CD4-positive, alpha-beta T cell (primary cell): ENCODE measurements around the gene IFT43. TPM values are rescaled to one million over a fixed set of nuclear protein-coding genes. Genes with fewer than 3 reads are reported as not detected.

ENCODE experiments used
- ATAC-seq: fragments of 200-7000 bp; cut with Tn5 transposase; one replicate; pipeline ENCODE4 v1.10.0; 2022; ENCODE audit warnings: mild to moderate bottlenecking; ENCODE audit not compliant: poor library complexity
- CTCF ChIA-PET: fragments of 350-600 bp; sonication (Branson Sonifier 250); formaldehyde crosslinking; loops from one replicate; lab custom pipeline; 2021; ENCODE audit warnings: antibody characterized with exemption, inconsistent platforms; lab: Charles Lee
- POLR2A ChIA-PET: fragments of 350-600 bp; sonication (Branson Sonifier 250); formaldehyde crosslinking; loops from one replicate; lab custom pipeline; 2021; ENCODE audit warnings: antibody characterized with exemption, inconsistent platforms; lab: Charles Lee
- DNase-seq, 14 experiments: peaks; one replicate each; pipeline ENCODE4 v3.0.0-alpha.2; 2013 to 2020; ENCODE audit warnings: mixed read lengths in 2 of 14
- H3K27ac ChIP-seq, 2 donors: one replicate each; pipeline versions ENCODE4 v1.5.1 to v1.7.0; 2013; ENCODE audit warnings: low read length in 2 of 2, low read depth in 1 of 2, mild to moderate bottlenecking in 1 of 2
- H3K27me3 ChIP-seq, 2 experiments: 1 replicate in 1 of 2; 2 replicates in 1 of 2; pipeline versions ENCODE4 v1.6.1 to v1.7.0; 2013; ENCODE audit warnings: low read length in 2 of 2, control low read depth in 1 of 2, mild to moderate bottlenecking in 1 of 2, moderate library complexity in 1 of 2; ENCODE audit not compliant: insufficient read depth in 2 of 2, control insufficient read depth in 1 of 2
- H3K36me3 ChIP-seq: one replicate; pipeline ENCODE4 v1.6.1; 2013; ENCODE audit warnings: low read length, control low read depth; ENCODE audit not compliant: insufficient read depth
- H3K4me1 ChIP-seq: one replicate; pipeline ENCODE4 v1.6.1; 2013; ENCODE audit warnings: low read length, control low read depth; ENCODE audit not compliant: insufficient read depth
- H3K4me3 ChIP-seq: one replicate; pipeline ENCODE4 v1.5.1; 2013; ENCODE audit warnings: mild to moderate bottlenecking, low read length, moderate library complexity
- H3K9me3 ChIP-seq, 2 experiments: 1 replicate in 1 of 2; 2 replicates in 1 of 2; pipeline versions ENCODE4 v1.6.1 to v1.7.0; 2013; ENCODE audit warnings: low read length in 2 of 2, mild to moderate bottlenecking in 2 of 2, control low read depth in 1 of 2, moderate library complexity in 1 of 2; ENCODE audit not compliant: control insufficient read depth in 1 of 2, insufficient read depth in 1 of 2
- H3K27ac Mint-ChIP-seq: one replicate; pipeline ENCODE4 v1.8.0; 2020; ENCODE audit warnings: mixed read lengths
- H3K27me3 Mint-ChIP-seq: one replicate; pipeline ENCODE4 v1.8.0; 2021; ENCODE audit warnings: mixed read lengths
- H3K36me3 Mint-ChIP-seq: one replicate; pipeline ENCODE4 v1.8.0; 2021; ENCODE audit warnings: low read depth, mixed read lengths
- H3K4me1 Mint-ChIP-seq: one replicate; pipeline ENCODE4 v1.8.0; 2021; ENCODE audit warnings: low read depth, mixed read lengths
- H3K4me3 Mint-ChIP-seq: one replicate; pipeline ENCODE4 v1.8.0; 2020; ENCODE audit warnings: mild to moderate bottlenecking, mixed read lengths
- H3K9me3 Mint-ChIP-seq: one replicate; pipeline ENCODE4 v1.8.0; 2020; ENCODE audit warnings: mixed read lengths
- intact Hi-C, 2 experiments: fragments of 100-400 bp; cut with DNase I in 1 of 2; cut with micrococcal nuclease in 1 of 2; formaldehyde crosslinking; loops; one replicate each; pipeline versions ENCODE4 v1.15.1 to v1.9.0; 2023 to 2025; cut with DNase I, micrococcal nuclease
- total RNA-seq, 174 experiments: library from RNA in 2 of 174; stranded (reverse) in 2 of 174; gene quantifications; one replicate each; pipeline ENCODE4 v1.2.3 and lab custom pipeline; 2021 to 2026
- TF ChIP-seq, protein P1 (sequence below): fragments of 200-600 bp; IDR thresholded peaks from one replicate; pipeline ENCODE4 v1.8.0; 2022; ENCODE audit warnings: antibody characterized with exemption, mild to moderate bottlenecking

Gene IFT43
- total RNA-seq, 2 experiments from 2014 or later = 10.0 to 11.1 TPM

DNA sequence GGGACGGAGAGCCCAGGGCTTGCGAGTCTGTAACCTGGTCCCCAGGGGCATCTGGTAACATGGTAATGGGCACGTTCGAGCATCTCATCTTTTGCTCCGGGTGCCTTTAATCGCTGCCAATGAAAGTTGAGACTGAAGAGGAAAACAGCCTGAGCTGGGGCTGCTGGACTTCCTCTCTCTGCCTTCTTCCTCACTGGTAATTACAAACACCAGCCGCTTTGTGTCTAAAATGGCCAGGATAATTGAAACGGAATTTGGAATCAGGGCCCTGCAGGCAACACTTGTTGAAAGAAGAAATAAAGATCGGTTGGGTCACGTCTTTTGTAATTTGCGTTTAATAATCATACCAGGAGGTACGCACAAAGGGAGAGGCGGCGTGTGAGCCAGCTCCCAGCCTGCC lies 114.7 kb downstream of the IFT43 start:
- ChIA-PET CTCF (no interaction called here), POLR2A (no interaction called here)
- H3K27ac ChIP-seq = no peak overlapping the region
- peaks cover 14% of the 10 kb centered on the region for H3K27me3 Mint-ChIP-seq
- no peak for ATAC-seq
- TF ChIP-seq, protein P1, sequence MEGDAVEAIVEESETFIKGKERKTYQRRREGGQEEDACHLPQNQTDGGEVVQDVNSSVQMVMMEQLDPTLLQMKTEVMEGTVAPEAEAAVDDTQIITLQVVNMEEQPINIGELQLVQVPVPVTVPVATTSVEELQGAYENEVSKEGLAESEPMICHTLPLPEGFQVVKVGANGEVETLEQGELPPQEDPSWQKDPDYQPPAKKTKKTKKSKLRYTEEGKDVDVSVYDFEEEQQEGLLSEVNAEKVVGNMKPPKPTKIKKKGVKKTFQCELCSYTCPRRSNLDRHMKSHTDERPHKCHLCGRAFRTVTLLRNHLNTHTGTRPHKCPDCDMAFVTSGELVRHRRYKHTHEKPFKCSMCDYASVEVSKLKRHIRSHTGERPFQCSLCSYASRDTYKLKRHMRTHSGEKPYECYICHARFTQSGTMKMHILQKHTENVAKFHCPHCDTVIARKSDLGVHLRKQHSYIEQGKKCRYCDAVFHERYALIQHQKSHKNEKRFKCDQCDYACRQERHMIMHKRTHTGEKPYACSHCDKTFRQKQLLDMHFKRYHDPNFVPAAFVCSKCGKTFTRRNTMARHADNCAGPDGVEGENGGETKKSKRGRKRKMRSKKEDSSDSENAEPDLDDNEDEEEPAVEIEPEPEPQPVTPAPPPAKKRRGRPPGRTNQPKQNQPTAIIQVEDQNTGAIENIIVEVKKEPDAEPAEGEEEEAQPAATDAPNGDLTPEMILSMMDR = no peak
- no peak overlapping the region for H3K4me3 ChIP-seq
- DNase-seq = no peak
- H3K9me3 Mint-ChIP-seq = no peaks in the 10 kb centered on the region
- no peaks in the 10 kb centered on the region for H3K27me3 ChIP-seq
- no peak overlapping the region for H3K27ac Mint-ChIP-seq
- H3K9me3 ChIP-seq = no peaks in the 10 kb centered on the region
- H3K4me1 Mint-ChIP-seq = no peaks in the 10 kb centered on the region
- no peak overlapping the region for H3K4me3 Mint-ChIP-seq
- no peaks in the 10 kb centered on the region for H3K36me3 ChIP-seq
- H3K4me1 ChIP-seq = no peaks in the 10 kb centered on the region
- no peaks in the 10 kb centered on the region for H3K36me3 Mint-ChIP-seq
- intact Hi-C loops = no loop called here

- TF ChIP-seq, protein P1 = no peak
- Histone ChIP-seq H3K36me3 (no peaks in the 10 kb centered on the region), H3K4me3 (no peak overlapping the region), H3K27ac (no peak overlapping the region), H3K4me1 (no peaks in the 10 kb centered on the region), H3K9me3 (no peaks in the 10 kb centered on the region), H3K27me3 (no peaks in the 10 kb centered on the region)
- no peak for ATAC-seq
- no peaks in the 10 kb centered on the region for H3K9me3 Mint-ChIP-seq
- ChIA-PET CTCF (no interaction called here), POLR2A (no interaction called here)
- DNase-seq = no peak
- H3K27ac Mint-ChIP-seq = no peak overlapping the region
- no peaks in the 10 kb centered on the region for H3K36me3 Mint-ChIP-seq
- intact Hi-C loops = no loop called here
- peaks cover 23% of the 10 kb centered on the region for H3K27me3 Mint-ChIP-seq
- H3K4me3 Mint-ChIP-seq = no peak overlapping the region
- no peaks in the 10 kb centered on the region for H3K4me1 Mint-ChIP-seq
Observed at GRCh38 chr14:76101391-76102379, 116.1 kb downstream of the IFT43 start.

- intact Hi-C loops = no loop called here
Observed at GRCh38 chr14:76104802-76105355, 119.3 kb downstream of the IFT43 start.

More at GRCh38 chr14:76104802-76105355, 119.3 kb downstream of the IFT43 start:
- H3K36me3 Mint-ChIP-seq = no peaks in the 10 kb centered on the region
- H3K4me1 Mint-ChIP-seq = no peaks in the 10 kb centered on the region
- ChIA-PET POLR2A (no interaction called here), CTCF (no interaction called here)
- ATAC-seq (no peak), DNase-seq (no peak)
- Histone ChIP-seq H3K36me3 (no peaks in the 10 kb centered on the region), H3K9me3 (peaks cover 0 to 6% of the 10 kb centered on the region in 2 experiments), H3K27ac (no peak overlapping the region), H3K4me3 (no peak overlapping the region), H3K27me3 (no peaks in the 10 kb centered on the region), H3K4me1 (no peaks in the 10 kb centered on the region)
- H3K27ac Mint-ChIP-seq = no peak overlapping the region
- TF ChIP-seq, protein P1 = no peak
- no peak overlapping the region for H3K4me3 Mint-ChIP-seq
- peaks cover 24% of the 10 kb centered on the region for H3K27me3 Mint-ChIP-seq
- H3K9me3 Mint-ChIP-seq = peaks cover 2% of the 10 kb centered on the region
